NCI-H774 (cell line): Measurements from ENCODE around the gene CPN2.
A peak's percentile ranks its signal among the peaks of the same experiment; 100 is the strongest.

Source experiments
- DNase-seq: peaks from one replicate; lab custom pipeline; 2025; lab: John Stamatoyannopoulos, UW

Gene CPN2, protein sequence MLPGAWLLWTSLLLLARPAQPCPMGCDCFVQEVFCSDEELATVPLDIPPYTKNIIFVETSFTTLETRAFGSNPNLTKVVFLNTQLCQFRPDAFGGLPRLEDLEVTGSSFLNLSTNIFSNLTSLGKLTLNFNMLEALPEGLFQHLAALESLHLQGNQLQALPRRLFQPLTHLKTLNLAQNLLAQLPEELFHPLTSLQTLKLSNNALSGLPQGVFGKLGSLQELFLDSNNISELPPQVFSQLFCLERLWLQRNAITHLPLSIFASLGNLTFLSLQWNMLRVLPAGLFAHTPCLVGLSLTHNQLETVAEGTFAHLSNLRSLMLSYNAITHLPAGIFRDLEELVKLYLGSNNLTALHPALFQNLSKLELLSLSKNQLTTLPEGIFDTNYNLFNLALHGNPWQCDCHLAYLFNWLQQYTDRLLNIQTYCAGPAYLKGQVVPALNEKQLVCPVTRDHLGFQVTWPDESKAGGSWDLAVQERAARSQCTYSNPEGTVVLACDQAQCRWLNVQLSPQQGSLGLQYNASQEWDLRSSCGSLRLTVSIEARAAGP

GRCh38 chr3:194351080-194351672, at the start of gene CPN2:
CPN2 (minus strand) TSS chr3:194351328; CDS start chr3:194342702, 8,626 bp downstream.
- no peak for DNase-seq

GRCh38 chr3:194399874-194400411, 48.8 kb upstream of the CPN2 start:
- DNase-seq = no peak

DNA sequence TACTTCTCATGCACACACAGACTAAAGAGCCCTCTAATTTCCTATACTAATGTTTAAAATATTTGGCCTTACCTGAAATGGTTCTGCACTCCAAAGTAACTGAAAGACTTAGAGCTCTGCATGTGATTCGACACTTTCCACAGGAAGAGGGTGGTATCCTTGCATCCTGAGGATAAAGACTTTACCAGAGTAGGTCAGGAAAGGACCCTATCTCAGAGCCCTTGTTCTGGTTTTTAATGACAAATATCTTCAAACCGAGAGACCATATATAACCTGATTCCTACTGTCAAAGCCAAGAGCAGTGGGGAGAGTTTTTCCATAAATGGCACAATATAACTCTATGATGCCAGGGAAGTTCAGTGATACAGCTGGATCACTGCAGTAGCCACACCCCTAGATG, 48.0 kb upstream of the CPN2 start, which contains the start of gene GP5:
Gene GP5, minus strand, starts transcription at position 101 of the 400 bp plus-strand sequence. CDS start 984 bp downstream, outside the sequence.
- no peak for DNase-seq

DNA sequence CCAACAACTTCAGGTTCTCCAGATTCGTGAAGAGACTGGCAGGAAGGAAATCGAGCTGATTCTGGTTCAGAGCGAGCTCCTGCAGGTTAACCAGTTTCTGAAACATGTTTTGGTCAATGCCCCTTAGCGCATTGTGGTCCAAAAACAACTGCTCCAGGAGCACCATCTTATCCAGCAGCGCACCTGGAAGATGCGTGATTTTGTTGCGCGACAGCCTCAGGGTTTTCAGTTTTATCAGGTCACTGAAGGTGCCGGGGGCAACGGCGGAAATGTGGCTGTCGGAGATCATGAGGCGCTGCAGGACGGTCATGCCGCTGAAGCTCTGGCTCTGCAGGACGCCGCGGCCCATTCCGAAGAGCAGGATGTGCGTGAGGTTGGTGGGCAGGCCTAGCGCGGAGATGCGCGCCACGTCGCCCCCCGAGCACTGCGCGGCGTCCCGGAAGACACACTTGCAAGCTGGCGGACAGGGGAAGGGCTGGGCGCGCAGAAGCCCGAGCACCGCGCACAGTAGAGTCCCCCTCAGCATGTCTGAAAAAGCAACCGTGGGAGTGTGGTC, 46.7 kb upstream of the CPN2 start:
- DNase-seq = no peak

- no peak for DNase-seq
Observed at GRCh38 chr3:194396859-194397756, 46.0 kb upstream of the CPN2 start.

- DNase-seq = no peak
Observed at GRCh38 chr3:194396539-194396858, 45.4 kb upstream of the CPN2 start.

GRCh38 chr3:194395778-194396538, 44.8 kb upstream of the CPN2 start:
- no peak for DNase-seq

GRCh38 chr3:194395212-194395611, 44.1 kb upstream of the CPN2 start:
- DNase-seq = peak; percentile 72

DNA sequence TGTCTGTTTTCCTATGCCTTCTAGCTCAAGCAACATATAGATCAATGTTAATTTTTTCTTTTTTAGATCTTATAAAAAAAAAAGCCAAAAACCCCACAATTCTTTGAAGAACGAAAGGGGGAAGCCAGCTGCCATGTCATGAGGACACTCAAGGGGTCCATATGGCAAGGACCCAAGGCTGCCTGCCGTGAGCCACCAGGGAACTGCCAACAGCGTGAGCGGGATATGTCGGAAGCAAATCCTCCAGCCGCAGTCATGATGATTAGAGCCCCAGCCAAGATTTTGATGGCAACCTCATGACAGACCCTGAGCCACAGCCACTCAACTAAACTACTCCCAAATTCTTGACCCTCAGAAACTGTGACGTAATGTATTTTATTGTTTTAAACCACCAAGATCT, 41.4 kb upstream of the CPN2 start:
- no peak for DNase-seq

DNA sequence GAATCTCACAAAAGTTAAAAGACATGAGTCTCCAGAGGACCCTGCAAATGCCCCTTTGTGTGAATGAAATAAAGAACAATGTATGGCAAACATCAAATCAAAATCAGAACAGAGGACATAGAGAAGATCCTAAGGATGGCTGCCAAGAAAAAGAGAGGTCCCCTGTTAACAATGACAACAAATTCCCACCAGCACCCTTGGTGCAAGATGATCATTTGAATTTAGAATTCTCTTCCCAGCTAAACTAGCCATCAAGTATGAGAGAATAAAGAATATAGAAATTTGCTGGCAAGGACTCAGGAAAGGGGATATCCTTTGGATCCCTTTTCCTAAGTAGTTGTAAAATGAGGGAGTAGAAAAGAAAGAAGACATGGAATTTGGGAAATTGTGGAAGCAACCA, 39.7 kb upstream of the CPN2 start:
- DNase-seq = no peak

GRCh38 chr3:194389269-194389668, 38.1 kb upstream of the CPN2 start:
- DNase-seq = no peak

DNA sequence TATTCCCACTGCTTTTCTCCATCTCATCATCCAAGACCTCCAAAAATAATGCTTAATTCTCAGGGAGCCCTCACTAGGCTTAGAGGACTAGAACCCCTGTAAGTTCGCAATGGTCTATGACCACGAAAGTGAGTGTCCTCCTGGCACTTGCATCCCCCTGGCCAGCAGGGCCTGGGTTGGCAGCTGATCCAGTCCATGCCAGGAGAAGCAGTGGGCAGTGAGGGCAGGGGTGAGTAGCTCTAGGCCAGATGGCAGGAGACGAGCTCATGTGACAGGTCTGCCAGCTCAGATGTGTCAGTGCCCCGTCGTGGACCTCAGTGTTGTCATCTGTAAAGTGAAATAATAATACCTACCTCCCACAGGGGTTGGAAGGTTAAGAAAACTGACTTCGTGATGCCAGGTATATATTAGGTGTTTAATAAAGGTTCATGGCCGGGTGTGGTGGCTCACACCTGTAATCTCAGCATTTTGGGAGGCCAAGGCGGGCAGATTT, 36.8 kb upstream of the CPN2 start:
- no peak for DNase-seq

GRCh38 chr3:194387276-194387675, 36.1 kb upstream of the CPN2 start:
- no peak for DNase-seq

DNA sequence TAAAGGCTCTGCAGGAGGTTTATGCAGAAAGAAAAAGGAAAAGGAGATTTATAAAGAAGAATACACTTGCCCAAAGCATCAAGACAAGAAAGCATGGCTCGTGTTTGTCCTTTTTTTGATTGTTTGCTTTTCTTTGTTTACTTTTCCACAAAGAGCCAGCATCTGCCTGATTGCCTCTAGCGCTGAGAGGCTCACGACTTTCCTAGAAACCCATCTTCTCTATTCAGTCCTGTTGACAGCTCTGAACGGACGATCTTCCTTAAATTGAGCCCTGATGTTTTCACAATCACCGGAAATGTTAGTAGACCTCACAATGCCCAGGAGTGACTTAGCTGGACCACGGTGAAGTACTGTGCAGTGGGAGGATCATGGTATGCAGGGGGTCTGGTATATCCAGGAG, 35.5 kb upstream of the CPN2 start:
- DNase-seq = peak; percentile 71

DNA sequence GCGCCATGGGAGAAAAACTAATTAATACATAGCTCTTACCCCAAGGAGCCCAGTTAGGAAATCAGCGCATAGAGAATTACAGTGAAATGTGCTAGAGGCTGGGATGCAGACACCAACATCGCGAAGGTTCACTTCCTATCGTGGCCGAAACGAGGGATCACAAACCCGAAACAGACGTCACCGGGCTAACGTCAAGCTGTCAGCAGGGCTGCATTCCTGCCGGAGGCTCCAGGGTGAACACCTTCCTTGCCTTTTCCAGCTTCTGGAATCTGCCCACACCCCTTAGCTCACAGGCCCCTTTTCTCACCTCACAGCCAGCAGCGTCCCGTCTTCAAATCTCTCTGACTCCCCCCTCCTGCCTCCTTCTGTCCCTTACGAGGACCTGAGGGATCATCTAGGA, 34.9 kb upstream of the CPN2 start:
- no peak for DNase-seq

DNA sequence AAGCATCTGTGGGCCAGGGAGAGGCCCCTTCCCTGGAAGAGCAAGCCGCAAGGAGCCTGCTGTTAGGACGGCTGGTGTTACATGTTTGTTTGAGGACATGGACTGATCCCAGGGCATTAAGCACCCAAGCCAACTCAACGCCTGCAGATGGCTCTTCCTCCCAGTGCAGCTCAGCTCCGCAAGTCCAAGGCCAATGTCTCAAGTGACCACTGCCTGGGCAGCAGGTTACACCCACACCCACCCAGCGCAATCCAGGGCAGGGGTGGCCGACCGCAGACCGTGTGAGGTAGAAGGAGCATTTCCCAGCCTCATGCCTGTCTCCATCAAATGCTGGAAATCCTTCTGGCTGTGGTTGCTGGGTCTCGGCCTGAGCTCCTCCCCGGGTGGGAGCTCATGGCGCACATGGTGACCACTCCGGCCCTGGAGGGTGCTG, 33.5 kb upstream of the CPN2 start:
- no peak for DNase-seq

GRCh38 chr3:194384156-194384555, 33.0 kb upstream of the CPN2 start:
- DNase-seq = no peak

- no peak for DNase-seq
Observed at GRCh38 chr3:194383276-194383940, 32.3 kb upstream of the CPN2 start.

DNA sequence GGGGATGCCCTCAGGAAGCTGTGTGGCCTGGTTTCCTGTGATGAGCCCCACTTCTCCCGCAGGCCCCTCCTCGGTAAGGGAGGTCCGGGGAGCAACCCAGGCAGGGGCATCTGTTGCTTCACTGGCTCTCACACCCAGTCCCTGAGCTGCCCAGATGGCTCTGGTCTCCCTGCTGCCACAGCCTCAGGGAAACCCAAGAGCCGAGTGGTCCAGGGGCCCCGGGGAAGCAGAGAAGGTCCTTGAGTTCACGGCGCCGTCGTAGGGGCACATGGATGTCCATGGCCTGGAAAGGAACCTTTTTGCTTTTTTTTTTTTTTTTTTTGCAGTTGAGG, 31.7 kb upstream of the CPN2 start:
- DNase-seq = no peak

DNA sequence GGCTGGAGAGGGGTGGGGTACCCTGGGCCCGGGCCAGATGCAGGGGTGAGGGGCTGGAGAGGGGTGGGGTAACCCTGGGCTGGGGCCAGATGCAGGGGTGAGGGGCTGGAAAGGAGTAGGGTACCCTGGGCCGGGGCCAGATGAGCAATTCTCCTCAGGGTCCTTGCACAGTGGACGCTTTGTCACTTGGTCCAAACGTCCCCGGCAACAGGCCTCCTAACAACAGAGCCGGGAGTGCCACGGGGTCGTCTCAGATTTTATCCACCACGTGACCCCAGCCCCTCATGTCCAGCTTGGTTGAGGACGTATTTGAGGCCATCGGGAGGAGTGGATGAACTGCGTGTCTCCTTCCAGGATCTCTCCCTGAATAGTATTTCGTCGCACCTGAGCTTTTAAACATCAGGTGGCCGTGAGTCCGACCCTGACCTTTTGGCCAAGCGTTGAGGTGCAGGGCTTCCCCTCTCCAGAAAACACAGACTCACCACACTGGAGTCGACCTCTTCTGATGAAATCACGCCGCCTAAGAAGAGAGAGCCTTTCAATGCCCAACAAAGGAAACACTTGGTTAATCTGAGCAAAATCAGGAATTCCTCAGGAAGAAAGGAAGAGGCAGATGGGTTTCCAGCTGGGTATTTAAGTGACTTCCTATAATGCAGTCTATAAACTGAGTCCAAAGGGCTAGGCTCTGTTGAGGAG, 31.2 kb upstream of the CPN2 start:
- no peak for DNase-seq
